SK-N-SH treated with all-trans-retinoic acid at 6 μM for 48 hours (cell line): ENCODE measurements around the gene CFAP251.

ENCODE experiments used
- ARNTL ChIP-seq: fragments of 450-650 bp; formaldehyde crosslinking; IDR thresholded peaks from 2 replicates; pipeline ENCODE4 v1.5.0; 2020; ENCODE audit warnings: low read depth, mild to moderate bottlenecking, moderate library complexity, borderline replicate concordance
- GLIS3 ChIP-seq: fragments of 250-450 bp; sonication (Bioruptor Pico); IDR thresholded peaks from 2 replicates; pipeline ENCODE4 v1.5.0; 2020; ENCODE audit warnings: mild to moderate bottlenecking, moderate library complexity
- ISL1 ChIP-seq: fragments of 250-450 bp; sonication (Bioruptor Pico); IDR thresholded peaks from 2 replicates; pipeline ENCODE4 v2.1.2; 2022; ENCODE audit warnings: mild to moderate bottlenecking, moderate library complexity
- RARB ChIP-seq: fragments of 250-450 bp; sonication (Bioruptor Pico); IDR thresholded peaks from 2 replicates; pipeline ENCODE4 v1.8.0; 2021; ENCODE audit warnings: mild to moderate bottlenecking, moderate library complexity
- SNAI2 ChIP-seq: fragments of 250-450 bp; sonication (Bioruptor Pico); IDR thresholded peaks from 2 replicates; pipeline ENCODE4 v1.5.0; 2020; ENCODE audit warnings: mild to moderate bottlenecking, moderate library complexity
- ZC3H10 ChIP-seq: fragments of 250-450 bp; sonication (Bioruptor Pico); IDR thresholded peaks from 2 replicates; pipeline ENCODE4 v1.5.1; 2021; ENCODE audit warnings: mild to moderate bottlenecking, moderate library complexity
- ZFP3 ChIP-seq: fragments of 250-450 bp; sonication (Bioruptor Pico); IDR thresholded peaks from 2 replicates; pipeline ENCODE4 v1.5.0; 2020; ENCODE audit warnings: mild to moderate bottlenecking, moderate library complexity
- ZFP30 ChIP-seq: fragments of 450-650 bp; formaldehyde crosslinking; IDR thresholded peaks from 2 replicates; pipeline ENCODE4 v1.5.0; 2022; ENCODE audit warnings: mild to moderate bottlenecking, moderate library complexity
- ZNF70 ChIP-seq: fragments of 450-650 bp; formaldehyde crosslinking; IDR thresholded peaks from 2 replicates; pipeline ENCODE4 v1.5.0; 2020; ENCODE audit warnings: mild to moderate bottlenecking, moderate library complexity
- TF ChIP-seq, protein P1 (sequence below): fragments of 250-450 bp; sonication (Bioruptor Pico); IDR thresholded peaks from 2 replicates; pipeline ENCODE4 v1.8.0; 2020; ENCODE audit warnings: mild to moderate bottlenecking, moderate library complexity, borderline replicate concordance
- TF ChIP-seq, protein P2 (sequence below): fragments of 250-450 bp; sonication (Bioruptor Pico); IDR thresholded peaks from 2 replicates; pipeline ENCODE4 v1.5.1; 2021; ENCODE audit warnings: mild to moderate bottlenecking, moderate library complexity
- TF ChIP-seq, protein P3 (sequence below): fragments of 250-450 bp; sonication (Bioruptor Pico); IDR thresholded peaks from 2 replicates; pipeline ENCODE4 v1.5.1; 2020; ENCODE audit warnings: low read depth, mild to moderate bottlenecking, moderate library complexity
- TF ChIP-seq, protein P4 (sequence below): fragments of 250-450 bp; sonication (Bioruptor Pico); IDR thresholded peaks from 2 replicates; pipeline ENCODE4 v1.8.0; 2021; ENCODE audit warnings: low read depth, mild to moderate bottlenecking, moderate library complexity, borderline replicate concordance

DNA sequence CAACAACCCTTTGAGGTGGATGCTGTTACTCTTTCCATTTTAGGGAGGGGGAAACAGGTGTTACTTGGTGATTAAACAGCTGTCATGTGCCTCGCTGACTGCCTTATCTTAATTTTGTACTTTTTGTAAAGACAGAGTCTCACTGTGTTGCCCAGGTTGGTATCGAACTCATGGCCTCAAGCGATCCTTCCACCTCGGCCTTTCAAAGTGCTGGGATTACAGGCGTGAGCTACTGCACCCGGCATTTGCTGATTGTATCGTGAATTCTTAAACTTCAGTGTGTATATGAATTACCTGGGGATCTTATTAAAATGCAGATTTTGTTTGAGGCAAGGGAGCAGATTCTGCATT is 29.1 kb upstream of the CFAP251 start:
- TF ChIP-seq RARB (CRISPR knock-in tag) (no peak), ARNTL (CRISPR knock-in tag) (no peak), ISL1 (CRISPR knock-in tag) (no peak), ZC3H10 (CRISPR knock-in tag) (no peak), GLIS3 (no peak), ZFP3 (no peak), SNAI2 (CRISPR knock-in tag) (no peak), ZFP30 (CRISPR knock-in tag) (no peak), ZNF70 (CRISPR knock-in tag) (no peak)
- TF ChIP-seq, protein P1, sequence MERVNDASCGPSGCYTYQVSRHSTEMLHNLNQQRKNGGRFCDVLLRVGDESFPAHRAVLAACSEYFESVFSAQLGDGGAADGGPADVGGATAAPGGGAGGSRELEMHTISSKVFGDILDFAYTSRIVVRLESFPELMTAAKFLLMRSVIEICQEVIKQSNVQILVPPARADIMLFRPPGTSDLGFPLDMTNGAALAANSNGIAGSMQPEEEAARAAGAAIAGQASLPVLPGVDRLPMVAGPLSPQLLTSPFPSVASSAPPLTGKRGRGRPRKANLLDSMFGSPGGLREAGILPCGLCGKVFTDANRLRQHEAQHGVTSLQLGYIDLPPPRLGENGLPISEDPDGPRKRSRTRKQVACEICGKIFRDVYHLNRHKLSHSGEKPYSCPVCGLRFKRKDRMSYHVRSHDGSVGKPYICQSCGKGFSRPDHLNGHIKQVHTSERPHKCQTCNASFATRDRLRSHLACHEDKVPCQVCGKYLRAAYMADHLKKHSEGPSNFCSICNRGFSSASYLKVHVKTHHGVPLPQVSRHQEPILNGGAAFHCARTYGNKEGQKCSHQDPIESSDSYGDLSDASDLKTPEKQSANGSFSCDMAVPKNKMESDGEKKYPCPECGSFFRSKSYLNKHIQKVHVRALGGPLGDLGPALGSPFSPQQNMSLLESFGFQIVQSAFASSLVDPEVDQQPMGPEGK (CRISPR knock-in tag), result no peak
- TF ChIP-seq, protein P2, sequence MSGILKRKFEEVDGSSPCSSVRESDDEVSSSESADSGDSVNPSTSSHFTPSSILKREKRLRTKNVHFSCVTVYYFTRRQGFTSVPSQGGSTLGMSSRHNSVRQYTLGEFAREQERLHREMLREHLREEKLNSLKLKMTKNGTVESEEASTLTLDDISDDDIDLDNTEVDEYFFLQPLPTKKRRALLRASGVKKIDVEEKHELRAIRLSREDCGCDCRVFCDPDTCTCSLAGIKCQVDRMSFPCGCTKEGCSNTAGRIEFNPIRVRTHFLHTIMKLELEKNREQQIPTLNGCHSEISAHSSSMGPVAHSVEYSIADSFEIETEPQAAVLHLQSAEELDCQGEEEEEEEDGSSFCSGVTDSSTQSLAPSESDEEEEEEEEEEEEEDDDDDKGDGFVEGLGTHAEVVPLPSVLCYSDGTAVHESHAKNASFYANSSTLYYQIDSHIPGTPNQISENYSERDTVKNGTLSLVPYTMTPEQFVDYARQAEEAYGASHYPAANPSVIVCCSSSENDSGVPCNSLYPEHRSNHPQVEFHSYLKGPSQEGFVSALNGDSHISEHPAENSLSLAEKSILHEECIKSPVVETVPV, result no peak
- TF ChIP-seq, protein P3, sequence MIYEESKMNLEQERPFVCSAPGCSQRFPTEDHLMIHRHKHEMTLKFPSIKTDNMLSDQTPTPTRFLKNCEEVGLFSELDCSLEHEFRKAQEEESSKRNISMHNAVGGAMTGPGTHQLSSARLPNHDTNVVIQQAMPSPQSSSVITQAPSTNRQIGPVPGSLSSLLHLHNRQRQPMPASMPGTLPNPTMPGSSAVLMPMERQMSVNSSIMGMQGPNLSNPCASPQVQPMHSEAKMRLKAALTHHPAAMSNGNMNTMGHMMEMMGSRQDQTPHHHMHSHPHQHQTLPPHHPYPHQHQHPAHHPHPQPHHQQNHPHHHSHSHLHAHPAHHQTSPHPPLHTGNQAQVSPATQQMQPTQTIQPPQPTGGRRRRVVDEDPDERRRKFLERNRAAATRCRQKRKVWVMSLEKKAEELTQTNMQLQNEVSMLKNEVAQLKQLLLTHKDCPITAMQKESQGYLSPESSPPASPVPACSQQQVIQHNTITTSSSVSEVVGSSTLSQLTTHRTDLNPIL (CRISPR knock-in tag), result no peak
- TF ChIP-seq, protein P4, sequence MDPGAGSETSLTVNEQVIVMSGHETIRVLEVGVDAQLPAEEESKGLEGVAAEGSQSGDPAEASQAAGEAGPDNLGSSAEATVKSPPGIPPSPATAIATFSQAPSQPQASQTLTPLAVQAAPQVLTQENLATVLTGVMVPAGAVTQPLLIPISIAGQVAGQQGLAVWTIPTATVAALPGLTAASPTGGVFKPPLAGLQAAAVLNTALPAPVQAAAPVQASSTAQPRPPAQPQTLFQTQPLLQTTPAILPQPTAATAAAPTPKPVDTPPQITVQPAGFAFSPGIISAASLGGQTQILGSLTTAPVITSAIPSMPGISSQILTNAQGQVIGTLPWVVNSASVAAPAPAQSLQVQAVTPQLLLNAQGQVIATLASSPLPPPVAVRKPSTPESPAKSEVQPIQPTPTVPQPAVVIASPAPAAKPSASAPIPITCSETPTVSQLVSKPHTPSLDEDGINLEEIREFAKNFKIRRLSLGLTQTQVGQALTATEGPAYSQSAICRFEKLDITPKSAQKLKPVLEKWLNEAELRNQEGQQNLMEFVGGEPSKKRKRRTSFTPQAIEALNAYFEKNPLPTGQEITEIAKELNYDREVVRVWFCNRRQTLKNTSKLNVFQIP (CRISPR knock-in tag), result no peak
